Activated naive CD8-positive, alpha-beta T cell treated with anti-CD3 and anti-CD28 coated beads, Interleukin-2, amount 50 U/mL, for 24 hours (primary cell): ENCODE data around the gene STARD7.
A peak's percentile ranks its signal among the peaks of the same experiment; 100 is the strongest.

ENCODE experiments used
- ATAC-seq: fragments of 150-1000 bp; cut with Tn5 transposase; one replicate; pipeline ENCODE4 v1.10.0; 2021
- DNase-seq: peaks from one replicate; pipeline ENCODE4 v3.0.0; 2021
- H3K27ac Mint-ChIP-seq: one replicate; pipeline ENCODE4 v1.8.0; 2021; ENCODE audit warnings: mild to moderate bottlenecking, mixed read lengths
- H3K27me3 Mint-ChIP-seq: one replicate; pipeline ENCODE4 v1.8.0; 2021; ENCODE audit warnings: mixed read lengths
- H3K36me3 Mint-ChIP-seq: one replicate; pipeline ENCODE4 v1.8.0; 2021; ENCODE audit warnings: low read depth, mixed read lengths
- H3K4me1 Mint-ChIP-seq: one replicate; pipeline ENCODE4 v1.8.0; 2021; ENCODE audit warnings: mixed read lengths
- H3K4me3 Mint-ChIP-seq: one replicate; pipeline ENCODE4 v1.8.0; 2021; ENCODE audit warnings: mild to moderate bottlenecking, moderate library complexity, mixed read lengths
- H3K9me3 Mint-ChIP-seq: one replicate; pipeline ENCODE4 v1.8.0; 2021; ENCODE audit warnings: mixed read lengths

Gene STARD7

GRCh38 chr2:96156011-96156820 is 52.4 kb downstream of the STARD7 start:
- peak; percentile 74 for DNase-seq
- Mint-ChIP-seq H3K4me3 (peak overlapping the region; percentile 69), H3K36me3 (peaks cover 7% of the 10 kb centered on the region), H3K27ac (peak overlapping the region; percentile 90), H3K9me3 (peaks cover 7% of the 10 kb centered on the region), H3K4me1 (peaks cover 90% of the 10 kb centered on the region), H3K27me3 (no peaks in the 10 kb centered on the region)
- ATAC-seq, result peak; percentile 51

- Mint-ChIP-seq H3K27me3 (no peaks in the 10 kb centered on the region), H3K36me3 (no peaks in the 10 kb centered on the region), H3K9me3 (no peaks in the 10 kb centered on the region), H3K27ac (no peak overlapping the region), H3K4me1 (peaks cover 91% of the 10 kb centered on the region), H3K4me3 (no peak overlapping the region)
- no peak for DNase-seq
- no peak for ATAC-seq
Measured at GRCh38 chr2:96154506-96155380, 53.9 kb downstream of the STARD7 start.

DNA sequence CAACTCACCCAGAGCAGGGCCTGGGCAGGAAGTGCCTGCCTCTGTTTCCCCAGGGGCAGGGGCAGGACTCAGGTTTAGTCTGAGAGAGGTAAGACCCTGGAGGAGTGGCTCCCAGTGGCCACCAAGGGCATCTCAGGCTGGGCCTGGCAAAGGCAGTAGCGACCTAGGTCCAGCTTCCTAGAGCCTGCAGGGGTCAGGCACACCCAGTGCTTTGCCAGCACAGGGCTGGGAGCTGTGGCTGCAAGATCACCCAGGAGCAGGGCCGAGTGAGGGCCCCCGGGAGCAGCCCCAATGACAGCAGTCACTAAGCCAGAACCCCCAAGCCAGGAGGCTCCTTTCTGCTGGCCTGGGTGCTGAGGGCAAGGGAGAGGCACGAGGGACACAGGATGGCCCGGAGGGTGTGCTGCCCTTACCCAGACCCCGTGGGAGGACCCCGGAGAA is 54.6 kb downstream of the STARD7 start:
- Mint-ChIP-seq H3K27ac (no peak overlapping the region), H3K4me3 (no peak overlapping the region), H3K27me3 (no peaks in the 10 kb centered on the region), H3K9me3 (no peaks in the 10 kb centered on the region), H3K36me3 (no peaks in the 10 kb centered on the region), H3K4me1 (peaks cover 91% of the 10 kb centered on the region)
- no peak for DNase-seq
- no peak for ATAC-seq

- Mint-ChIP-seq H3K9me3 (no peaks in the 10 kb centered on the region), H3K4me3 (no peak overlapping the region), H3K27ac (no peak overlapping the region), H3K4me1 (peaks cover 90% of the 10 kb centered on the region), H3K27me3 (no peaks in the 10 kb centered on the region), H3K36me3 (no peaks in the 10 kb centered on the region)
- ATAC-seq (no peak), DNase-seq (no peak)
Measured at GRCh38 chr2:96153291-96153713, 55.3 kb downstream of the STARD7 start.

DNA sequence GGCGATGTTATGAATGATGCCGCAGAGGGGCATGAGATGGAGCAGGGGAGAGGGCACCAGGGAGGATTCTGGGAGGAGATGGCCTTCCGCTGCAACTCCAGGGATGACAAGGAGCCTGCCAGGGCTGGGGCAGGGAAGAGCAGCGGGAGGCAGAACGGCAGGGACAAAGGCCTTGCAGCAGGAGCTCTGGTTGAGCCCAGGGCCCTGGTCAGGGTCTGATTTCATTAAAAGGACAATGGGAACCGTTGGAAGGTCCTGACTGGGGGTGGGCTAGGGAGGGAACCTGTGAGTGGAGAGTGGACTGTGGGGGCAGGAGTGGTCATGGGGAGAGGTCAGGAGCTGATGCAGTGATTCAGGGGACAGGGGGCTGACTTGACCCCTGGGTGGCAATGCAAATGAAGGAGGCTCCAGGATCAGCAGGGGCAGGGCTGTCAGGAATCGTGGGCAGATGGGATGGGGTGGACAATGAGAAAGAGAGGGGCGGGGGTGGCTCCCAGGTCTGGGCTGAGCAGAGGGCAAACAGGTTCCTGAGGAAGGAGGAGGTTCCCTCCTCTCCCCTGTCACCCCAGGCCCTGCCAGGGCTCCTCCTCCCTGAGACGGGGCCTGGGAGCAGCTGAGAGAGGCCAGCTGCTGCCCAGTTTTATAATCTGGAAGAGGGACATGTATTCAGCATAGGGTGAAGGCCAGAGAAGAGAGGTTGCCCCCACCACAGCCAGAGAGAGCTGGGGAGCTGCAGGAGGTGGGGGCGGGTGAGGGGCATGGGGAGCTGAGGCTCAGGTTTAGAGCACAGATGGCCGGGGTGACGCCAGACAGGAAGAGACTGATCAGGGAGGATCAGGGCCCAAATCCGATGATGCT is 56.1 kb downstream of the STARD7 start:
- H3K9me3 Mint-ChIP-seq, result no peaks in the 10 kb centered on the region
- H3K27ac Mint-ChIP-seq, result no peak overlapping the region
- DNase-seq (no peak), ATAC-seq (no peak)
- H3K4me1 Mint-ChIP-seq, result peaks cover 90% of the 10 kb centered on the region
- no peaks in the 10 kb centered on the region for H3K36me3 Mint-ChIP-seq
- H3K4me3 Mint-ChIP-seq, result no peak overlapping the region
- no peaks in the 10 kb centered on the region for H3K27me3 Mint-ChIP-seq

GRCh38 chr2:96151595-96152303 is 56.9 kb downstream of the STARD7 start:
- Mint-ChIP-seq H3K27me3 (no peaks in the 10 kb centered on the region), H3K4me3 (no peak overlapping the region), H3K4me1 (peaks cover 90% of the 10 kb centered on the region), H3K9me3 (no peaks in the 10 kb centered on the region), H3K27ac (no peak overlapping the region), H3K36me3 (no peaks in the 10 kb centered on the region)
- ATAC-seq (no peak), DNase-seq (no peak)

DNA sequence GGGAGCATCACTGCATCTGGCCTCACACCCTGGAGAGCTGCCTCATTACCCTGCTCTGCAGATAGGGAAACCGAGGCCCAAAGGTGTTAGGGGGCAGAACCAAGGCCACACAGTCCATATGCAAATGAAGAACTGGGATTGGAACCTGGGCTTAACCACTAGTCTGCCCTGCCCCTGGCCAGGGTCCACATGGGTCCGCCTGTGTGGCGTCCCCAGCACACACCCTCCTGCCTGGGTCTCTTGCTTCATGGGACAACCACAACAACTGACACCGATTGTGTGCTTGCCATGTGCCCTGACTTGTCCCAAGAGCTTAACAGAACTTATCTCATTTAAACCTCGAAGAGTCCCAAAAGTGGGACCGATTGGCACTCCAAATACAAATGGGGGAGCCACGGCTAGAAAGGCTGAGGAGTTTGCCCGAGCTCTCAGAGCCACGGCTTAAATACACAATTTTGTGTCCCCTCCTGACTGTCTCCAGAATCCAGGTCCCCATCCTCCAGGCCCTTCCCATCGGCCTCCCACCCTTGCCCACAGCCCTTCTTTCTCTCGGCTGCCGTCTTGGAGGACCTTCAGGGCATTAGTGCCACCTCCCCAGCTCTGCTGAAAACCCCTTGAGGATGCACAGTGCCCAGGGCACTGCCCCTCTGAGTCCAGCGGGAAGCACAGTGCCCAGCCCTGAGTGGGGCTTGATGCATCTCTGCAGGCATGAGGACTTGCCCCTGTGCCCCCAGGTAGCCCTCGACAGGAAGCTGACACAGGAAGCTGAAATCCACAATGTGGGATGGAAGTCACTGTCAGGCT is 57.6 kb downstream of the STARD7 start:
- H3K9me3 Mint-ChIP-seq, result no peaks in the 10 kb centered on the region
- H3K4me1 Mint-ChIP-seq, result peaks cover 89% of the 10 kb centered on the region
- peaks cover 1% of the 10 kb centered on the region for H3K36me3 Mint-ChIP-seq
- no peak overlapping the region for H3K4me3 Mint-ChIP-seq
- H3K27me3 Mint-ChIP-seq, result peaks cover 2% of the 10 kb centered on the region
- DNase-seq (peak; percentile 3), ATAC-seq (no peak)
- H3K27ac Mint-ChIP-seq, result no peak overlapping the region

DNA sequence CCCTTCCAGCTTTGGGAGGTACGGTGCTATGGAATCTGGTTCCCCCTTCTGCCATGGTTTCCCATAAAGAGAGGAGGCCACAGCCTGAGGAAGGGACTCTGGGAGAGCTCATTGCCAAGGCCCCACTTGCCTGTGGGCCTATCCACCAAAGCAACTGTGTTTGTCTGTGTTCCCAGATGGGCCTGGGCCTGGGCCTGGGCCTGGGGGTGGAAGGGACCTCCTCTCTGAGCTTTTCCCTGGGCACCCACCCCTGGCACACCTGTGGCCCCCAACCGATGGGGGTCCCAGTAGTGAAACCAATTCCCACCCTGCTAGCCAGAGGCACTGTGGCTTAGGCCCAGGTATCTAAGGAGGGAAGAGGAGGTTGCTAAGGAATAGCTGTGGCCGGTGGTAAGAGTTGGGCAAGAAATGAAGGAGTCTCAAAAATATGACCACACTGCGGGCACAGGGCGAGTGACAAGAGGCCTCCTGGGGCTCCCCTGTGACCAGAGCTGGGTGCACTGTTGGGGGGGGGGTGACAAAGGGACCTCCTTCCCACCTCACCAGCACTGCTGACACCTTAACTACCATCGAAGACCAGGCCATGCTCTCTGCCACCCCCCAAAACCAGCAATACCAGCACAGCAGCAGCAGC is 58.5 kb downstream of the STARD7 start:
- H3K4me3 Mint-ChIP-seq, result no peak overlapping the region
- ATAC-seq (no peak), DNase-seq (peak; percentile 7)
- H3K27ac Mint-ChIP-seq, result no peak overlapping the region
- peaks cover 84% of the 10 kb centered on the region for H3K4me1 Mint-ChIP-seq
- peaks cover 1% of the 10 kb centered on the region for H3K36me3 Mint-ChIP-seq
- H3K27me3 Mint-ChIP-seq, result peaks cover 2% of the 10 kb centered on the region
- no peaks in the 10 kb centered on the region for H3K9me3 Mint-ChIP-seq

DNA sequence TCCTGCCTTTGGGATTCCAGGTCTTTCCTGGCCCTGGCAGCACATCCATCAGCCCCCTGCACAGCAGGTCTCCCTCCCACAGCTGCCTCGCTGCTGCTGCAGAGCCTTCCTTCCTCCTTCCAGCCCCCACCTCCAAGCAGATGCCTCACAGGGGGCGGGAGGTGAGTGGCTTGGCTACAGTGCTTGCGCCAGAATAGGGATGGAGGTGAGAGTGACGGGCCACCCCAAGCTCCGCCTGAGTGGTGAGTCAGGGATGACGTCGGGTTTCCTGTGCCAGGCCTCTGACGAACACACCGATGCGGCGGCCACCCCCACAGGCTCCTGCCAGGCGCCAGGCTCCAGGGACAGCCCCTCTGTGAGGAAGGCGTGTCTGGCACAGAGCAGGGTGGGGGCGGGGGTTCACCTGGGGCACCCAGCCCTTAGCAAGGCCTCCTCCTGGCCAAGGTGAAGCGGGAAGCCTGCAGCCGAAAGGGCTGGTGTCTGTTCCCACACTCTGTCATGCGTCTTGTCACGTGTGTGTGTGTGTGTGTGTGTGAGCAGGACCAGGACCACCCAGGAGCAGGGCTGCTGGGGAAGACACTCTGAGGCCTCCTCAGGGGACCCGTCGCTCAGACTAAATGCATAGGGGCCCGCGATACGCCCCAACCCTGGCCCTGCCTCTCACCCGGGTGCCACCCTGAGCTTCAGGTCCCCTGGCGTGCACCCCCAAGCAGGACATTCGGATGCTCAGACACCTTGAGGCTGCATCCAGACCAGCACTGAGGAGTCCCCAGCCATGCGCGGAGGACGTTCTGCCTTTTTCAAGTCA is 60.0 kb downstream of the STARD7 start:
- peaks cover 2% of the 10 kb centered on the region for H3K27me3 Mint-ChIP-seq
- DNase-seq, result peak; percentile 98
- H3K27ac Mint-ChIP-seq, result peak overlapping the region; percentile 98
- no peaks in the 10 kb centered on the region for H3K9me3 Mint-ChIP-seq
- peak overlapping the region; percentile 86 for H3K4me3 Mint-ChIP-seq
- ATAC-seq, result peak; percentile 67
- peaks cover 79% of the 10 kb centered on the region for H3K4me1 Mint-ChIP-seq
- peaks cover 13% of the 10 kb centered on the region for H3K36me3 Mint-ChIP-seq

- Mint-ChIP-seq H3K9me3 (no peaks in the 10 kb centered on the region), H3K27ac (peak overlapping the region; percentile 98), H3K4me1 (peaks cover 73% of the 10 kb centered on the region), H3K36me3 (peaks cover 22% of the 10 kb centered on the region), H3K4me3 (peak overlapping the region; percentile 86), H3K27me3 (peaks cover 2% of the 10 kb centered on the region)
- DNase-seq (peak; percentile 56), ATAC-seq (no peak)
Measured at GRCh38 chr2:96147593-96148201, 60.9 kb downstream of the STARD7 start.

- H3K4me1 Mint-ChIP-seq, result peaks cover 72% of the 10 kb centered on the region
- H3K9me3 Mint-ChIP-seq, result no peaks in the 10 kb centered on the region
- ATAC-seq (no peak), DNase-seq (no peak)
- peak overlapping the region; percentile 98 for H3K27ac Mint-ChIP-seq
- H3K27me3 Mint-ChIP-seq, result peaks cover 2% of the 10 kb centered on the region
- H3K36me3 Mint-ChIP-seq, result peaks cover 29% of the 10 kb centered on the region
- peak overlapping the region; percentile 86 for H3K4me3 Mint-ChIP-seq
Measured at GRCh38 chr2:96146881-96147592, 61.6 kb downstream of the STARD7 start.
